ENCODE results near the gene TLE3.
"Not testable (repeated sequence)": the region's sequence is repeated elsewhere in the genome, so short reads cannot be mapped to it uniquely, and the experiment has no call there.

Gene TLE3

GRCh38 chr15:70142072-70142321 lies 44.3 kb upstream of the TLE3 start:
- no peak for DNase-seq (ENCODE audit: low read depth, low spot score)
- TF ChIP-seq CTCF (IDR thresholded peaks at IDR 0.05; ENCODE audit: low read depth, low read length), result no peak
- in situ Hi-C loops (cut with HindIII; ENCODE audit: low sequenced_read_pairs), result no loop called here
- H3K4me3 ChIP-seq (ENCODE audit: low read depth, low read length), result no peak overlapping the region

GRCh38 chr15:70141376-70142071 lies 43.8 kb upstream of the TLE3 start:
- DNase-seq (ENCODE audit: low read depth, low spot score), result no peak
- TF ChIP-seq CTCF (IDR thresholded peaks at IDR 0.05; ENCODE audit: low read depth, low read length), result no peak
- in situ Hi-C loops (cut with HindIII; ENCODE audit: low sequenced_read_pairs), result no loop called here
- H3K4me3 ChIP-seq (ENCODE audit: low read depth, low read length), result no peak overlapping the region

GRCh38 chr15:70140543-70141375 lies 43.0 kb upstream of the TLE3 start:
- in situ Hi-C loops (cut with HindIII; ENCODE audit: low sequenced_read_pairs), result no loop called here
- DNase-seq (ENCODE audit: low read depth, low spot score), result peak; percentile 39
- no peak overlapping the region for H3K4me3 ChIP-seq (ENCODE audit: low read depth, low read length)
- TF ChIP-seq CTCF (IDR thresholded peaks at IDR 0.05; ENCODE audit: low read depth, low read length), result no peak

GRCh38 chr15:70140025-70140542 lies 42.4 kb upstream of the TLE3 start:
- no peak overlapping the region for H3K4me3 ChIP-seq (ENCODE audit: low read depth, low read length)
- TF ChIP-seq CTCF (IDR thresholded peaks at IDR 0.05; ENCODE audit: low read depth, low read length), result no peak
- in situ Hi-C loops (cut with HindIII; ENCODE audit: low sequenced_read_pairs), result no loop called here
- DNase-seq (ENCODE audit: low read depth, low spot score), result no peak

GRCh38 chr15:70137967-70138366 lies 40.2 kb upstream of the TLE3 start:
- no peak for DNase-seq (ENCODE audit: low read depth, low spot score)
- TF ChIP-seq CTCF (IDR thresholded peaks at IDR 0.05; ENCODE audit: low read depth, low read length), result no peak
- in situ Hi-C loops (cut with HindIII; ENCODE audit: low sequenced_read_pairs), result no loop called here
- no peak overlapping the region for H3K4me3 ChIP-seq (ENCODE audit: low read depth, low read length)

- in situ Hi-C loops (cut with HindIII; ENCODE audit: low sequenced_read_pairs); DNase-seq (ENCODE audit: low read depth, low spot score): not testable (repeated sequence)
Observed at GRCh38 chr15:70137021-70137420, 39.3 kb upstream of the TLE3 start.

GRCh38 chr15:70133781-70134421 lies 36.2 kb upstream of the TLE3 start:
- no peak overlapping the region for H3K4me3 ChIP-seq (ENCODE audit: low read depth, low read length)
- no peak for TF ChIP-seq CTCF (IDR thresholded peaks at IDR 0.05; ENCODE audit: low read depth, low read length)
- in situ Hi-C loops (cut with HindIII; ENCODE audit: low sequenced_read_pairs), result no loop called here
- no peak for DNase-seq (ENCODE audit: low read depth, low spot score)

More at GRCh38 chr15:70137021-70137420, 39.3 kb upstream of the TLE3 start:
- H3K4me3 ChIP-seq (ENCODE audit: low read depth, low read length), result not testable (repeated sequence)

Data from astrocyte of the spinal cord (primary cell).